Stimulated activated CD8-positive, alpha-beta memory T cell treated with anti-CD3 and anti-CD28 coated beads, Interleukin-15, amount 100 ng/mL, for 1 hour (primary cell): Measurements from ENCODE around the gene SEC16A.
"Not testable (repeated sequence)": the region's sequence is repeated elsewhere in the genome, so short reads cannot be mapped to it uniquely, and the experiment has no call there.

Source experiments
- DNase-seq: peaks from one replicate; pipeline ENCODE4 v3.0.0-alpha.2; 2020; ENCODE audit warnings: low read depth

Gene SEC16A

DNA sequence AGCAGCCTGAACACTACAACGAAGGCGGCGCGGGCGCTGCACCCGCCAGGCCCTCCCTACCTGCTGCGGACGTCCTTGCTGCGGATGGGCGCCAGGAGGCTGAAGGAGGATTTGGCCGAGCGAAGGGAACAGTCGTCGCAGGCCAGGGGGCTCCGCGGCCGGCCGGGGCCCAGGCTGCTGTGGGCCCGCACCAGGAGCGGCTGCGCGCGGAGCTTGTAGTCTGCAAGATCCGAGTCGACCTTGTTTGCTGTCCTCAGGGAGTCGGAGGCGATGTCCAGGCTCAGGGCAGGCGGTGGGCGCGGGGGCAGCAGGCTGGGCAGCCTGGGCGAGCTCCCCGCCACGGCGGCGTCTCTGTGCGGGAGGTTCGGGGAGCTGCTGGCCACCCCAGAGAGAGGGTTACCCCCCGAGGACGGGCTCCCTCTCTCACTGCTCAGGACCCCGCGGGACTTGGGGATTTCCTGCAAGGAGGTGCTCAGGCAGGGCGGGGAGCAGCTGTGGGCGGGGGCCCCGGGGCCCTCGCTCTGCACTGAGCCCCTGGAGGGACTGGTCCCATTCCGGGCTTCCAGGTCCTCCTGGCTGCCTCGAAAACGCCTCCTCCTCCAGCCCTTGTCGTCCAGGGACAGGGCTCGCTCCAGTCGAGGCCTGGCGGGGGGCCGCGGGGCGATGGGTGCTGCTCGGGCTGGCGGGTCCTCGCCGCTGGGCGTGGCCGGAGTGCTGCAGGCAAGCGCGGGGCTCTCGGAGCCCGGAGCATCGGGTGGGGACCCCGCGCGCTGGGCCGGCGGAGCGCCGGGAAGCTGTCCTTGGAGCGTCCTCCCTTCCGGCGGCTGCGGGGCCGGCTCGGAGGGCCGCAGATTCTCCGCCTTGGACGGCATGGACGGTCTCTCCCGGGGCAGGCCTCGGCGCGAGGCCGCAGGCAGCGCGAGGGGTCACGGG lies 44.0 kb downstream of the SEC16A start:
- DNase-seq = peak; percentile 18

DNA sequence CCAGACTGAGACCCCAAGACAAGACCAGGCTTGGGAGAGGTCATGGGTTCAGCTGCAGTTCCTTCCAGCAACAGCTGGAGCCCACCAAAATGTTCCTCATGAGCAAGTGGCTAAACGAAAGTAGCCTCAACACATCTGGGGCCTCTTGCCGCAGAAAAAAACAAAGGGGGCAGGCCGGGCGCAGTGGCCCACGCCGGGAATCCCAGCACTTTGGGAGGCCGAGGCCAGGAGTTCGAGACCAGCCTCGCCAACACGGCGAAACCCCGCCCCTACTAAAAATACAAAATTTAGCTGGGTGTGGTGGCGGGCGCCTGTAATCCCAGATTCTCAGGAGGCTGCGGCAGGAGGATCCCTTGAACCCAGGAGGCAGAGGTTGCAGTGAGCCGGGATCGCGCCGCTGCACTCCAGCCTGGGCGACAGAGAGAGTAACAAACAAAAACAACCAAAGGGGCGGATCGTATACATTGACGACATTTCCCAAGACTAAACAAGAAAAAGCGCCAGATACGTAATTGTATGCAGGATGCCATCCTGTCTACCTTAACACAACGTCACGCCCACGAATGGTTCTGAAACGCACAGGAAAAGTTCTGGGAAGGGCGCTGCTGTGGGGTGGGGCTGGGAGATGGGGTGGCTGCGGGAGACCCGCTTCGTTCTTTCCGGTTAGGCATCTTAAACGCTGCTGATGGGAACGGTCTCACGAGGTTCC lies 44.8 kb downstream of the SEC16A start:
- DNase-seq = no peak

DNA sequence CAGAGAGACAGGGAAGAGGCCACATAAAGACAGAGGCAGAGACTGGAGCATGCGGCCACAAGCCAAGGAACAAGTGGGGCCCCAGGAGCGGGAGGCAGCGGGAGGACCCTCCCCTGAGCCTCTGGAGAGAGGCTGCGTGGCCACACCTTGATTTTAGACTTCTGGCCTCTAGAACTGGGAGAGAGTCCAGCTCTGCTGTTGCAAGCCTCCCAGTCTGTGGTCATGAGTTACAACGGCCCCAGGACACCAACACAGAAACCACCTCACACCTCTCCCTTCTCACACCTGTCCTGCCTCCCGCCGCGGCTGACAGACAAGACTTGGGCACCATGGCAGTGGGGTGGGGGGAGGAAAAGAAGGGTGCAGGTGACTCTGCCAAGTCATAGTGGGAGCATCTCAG lies 45.4 kb downstream of the SEC16A start:
- DNase-seq = no peak

DNA sequence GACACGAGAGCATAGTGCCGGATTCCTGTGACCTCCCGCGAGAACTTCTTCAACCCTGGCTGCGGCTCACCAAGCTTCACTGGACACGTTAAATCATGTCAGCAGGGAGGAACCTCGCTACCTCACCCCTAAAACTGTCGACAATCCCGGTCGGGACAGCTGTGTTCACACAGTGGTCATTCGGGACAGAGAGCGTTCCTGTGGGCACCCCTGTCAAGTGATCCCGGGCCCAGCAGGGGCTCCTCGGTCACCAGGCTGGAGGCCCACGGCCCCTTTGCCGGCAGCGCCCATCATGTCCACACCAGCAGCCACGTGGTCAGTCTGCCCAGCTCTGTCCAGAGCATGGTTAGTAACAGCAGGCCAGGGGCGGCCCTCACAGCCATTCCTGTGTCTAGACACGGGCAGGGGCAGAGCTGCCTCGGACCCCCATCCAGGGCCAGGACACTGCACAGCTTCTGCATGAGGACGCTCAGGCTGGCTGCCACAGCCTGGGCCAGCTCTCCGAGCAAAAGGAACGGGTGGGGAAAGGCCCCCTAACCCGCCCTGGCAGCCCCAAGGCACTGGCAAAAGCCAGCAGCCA lies 46.7 kb downstream of the SEC16A start:
- no peak for DNase-seq

DNA sequence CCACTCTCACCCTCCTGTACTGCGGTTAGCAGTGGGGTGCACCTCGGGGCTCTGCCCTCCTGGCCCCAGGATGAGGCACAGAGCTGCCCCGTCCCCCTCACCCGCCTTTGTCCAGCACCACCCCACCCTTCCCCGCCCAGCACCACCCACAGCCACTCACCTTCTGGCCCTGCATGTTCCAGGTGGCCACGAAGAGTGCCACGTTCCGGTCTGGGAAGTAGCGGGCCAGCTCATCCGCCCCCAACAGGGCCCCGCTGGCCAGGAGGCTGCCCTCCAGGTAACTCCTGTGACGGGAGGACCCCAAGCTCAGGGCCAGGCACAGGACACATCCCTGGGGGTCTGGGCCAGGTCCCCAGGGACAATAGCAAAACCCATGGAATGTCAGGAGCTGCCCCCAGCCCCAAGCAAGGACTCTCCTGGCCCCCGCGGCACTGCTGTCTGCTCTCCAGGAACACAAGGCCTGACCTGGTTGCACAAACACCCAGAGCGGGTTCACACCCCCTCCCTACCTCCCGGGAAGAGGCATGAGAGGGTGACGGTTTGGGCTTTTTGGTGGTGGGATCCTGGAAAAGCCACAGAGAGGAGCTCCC lies 48.2 kb downstream of the SEC16A start:
- no peak for DNase-seq

DNA sequence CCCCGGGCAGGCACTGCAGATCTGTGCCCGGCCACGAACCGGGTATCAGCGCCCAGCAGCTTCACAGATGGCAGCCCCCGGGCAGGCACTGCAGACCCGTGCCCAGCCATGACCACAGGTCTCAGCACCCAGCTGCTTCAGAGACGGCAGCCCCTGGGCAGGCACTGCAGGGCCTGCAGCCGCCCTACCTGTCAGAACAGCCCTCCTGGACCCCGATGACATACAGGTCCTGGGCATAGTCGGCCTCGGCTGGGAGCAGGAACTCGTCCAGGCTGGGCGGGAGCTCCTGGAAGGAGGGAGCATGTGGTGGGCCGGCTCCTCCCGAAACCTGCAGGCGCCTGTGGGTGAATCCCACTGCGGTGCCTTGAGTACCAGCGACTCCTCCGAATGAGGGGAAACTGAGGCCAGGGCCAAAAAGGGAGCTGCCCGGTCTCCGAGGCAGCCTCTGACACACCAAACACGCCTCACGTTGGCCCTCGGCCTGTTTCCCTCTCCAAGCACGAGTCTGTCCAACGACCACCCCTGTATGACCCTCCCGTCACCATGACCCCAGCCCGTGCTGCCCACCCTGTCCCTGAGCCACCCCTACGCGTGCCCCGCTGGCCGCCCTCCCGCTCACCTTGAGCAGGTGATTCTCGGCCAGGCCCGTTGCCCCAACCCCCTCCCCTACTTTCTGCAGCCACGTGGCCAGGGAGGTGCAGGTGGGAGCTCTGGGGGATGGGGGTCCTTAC lies 48.8 kb downstream of the SEC16A start:
- no peak for DNase-seq

DNA sequence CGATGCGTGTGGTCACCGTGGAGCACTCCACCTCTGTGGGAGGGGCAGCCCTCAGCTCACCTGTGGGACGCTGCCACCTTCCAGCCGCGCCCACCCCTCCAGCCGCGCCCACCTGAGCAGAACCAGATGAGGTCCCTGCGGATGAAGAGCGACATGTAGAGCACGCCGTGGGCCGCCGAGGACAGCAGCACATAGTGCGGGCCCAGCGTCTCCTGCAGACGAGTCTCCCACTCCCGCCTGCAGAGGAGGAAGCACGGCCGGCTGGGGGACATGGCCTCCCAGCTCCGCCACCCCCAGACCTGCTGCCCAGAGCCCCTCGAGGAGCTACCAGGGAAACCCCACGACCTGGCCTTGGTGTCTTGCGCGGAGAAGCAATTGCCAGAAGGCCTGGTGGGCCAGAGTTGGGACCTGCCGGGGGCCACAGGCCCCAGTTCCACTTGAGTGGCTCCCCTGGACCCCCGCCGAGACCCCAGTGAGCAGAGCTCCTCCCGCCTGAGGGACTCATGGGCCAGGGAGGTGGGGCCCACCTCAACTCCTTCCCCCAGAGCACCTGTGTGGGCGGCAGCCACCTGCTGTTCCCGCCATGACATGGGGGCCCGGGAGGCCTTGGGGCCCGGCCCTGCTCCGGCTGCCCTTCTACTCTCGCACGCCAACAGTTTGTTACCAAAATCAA lies 49.7 kb downstream of the SEC16A start:
- DNase-seq = no peak

DNA sequence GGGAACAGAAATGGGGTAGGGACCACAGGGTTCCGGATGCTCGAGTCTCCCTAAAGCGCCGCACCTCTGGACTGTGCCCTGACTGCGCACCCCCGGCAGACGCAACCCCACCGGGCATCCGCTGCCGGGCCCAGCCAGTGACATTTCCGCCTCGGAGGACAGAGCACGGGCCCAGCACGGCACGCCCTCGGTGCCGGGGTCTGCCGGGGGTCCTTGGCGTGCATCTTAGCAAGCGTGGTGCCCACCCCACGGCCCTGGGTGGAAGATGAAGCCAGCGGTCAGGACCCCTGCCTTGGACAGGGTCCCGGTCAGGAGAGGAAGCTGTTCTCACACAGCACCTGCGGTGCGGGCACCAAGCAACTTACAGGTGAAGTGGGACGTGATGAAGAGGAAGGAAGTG lies 50.2 kb downstream of the SEC16A start:
- DNase-seq = no peak

DNA sequence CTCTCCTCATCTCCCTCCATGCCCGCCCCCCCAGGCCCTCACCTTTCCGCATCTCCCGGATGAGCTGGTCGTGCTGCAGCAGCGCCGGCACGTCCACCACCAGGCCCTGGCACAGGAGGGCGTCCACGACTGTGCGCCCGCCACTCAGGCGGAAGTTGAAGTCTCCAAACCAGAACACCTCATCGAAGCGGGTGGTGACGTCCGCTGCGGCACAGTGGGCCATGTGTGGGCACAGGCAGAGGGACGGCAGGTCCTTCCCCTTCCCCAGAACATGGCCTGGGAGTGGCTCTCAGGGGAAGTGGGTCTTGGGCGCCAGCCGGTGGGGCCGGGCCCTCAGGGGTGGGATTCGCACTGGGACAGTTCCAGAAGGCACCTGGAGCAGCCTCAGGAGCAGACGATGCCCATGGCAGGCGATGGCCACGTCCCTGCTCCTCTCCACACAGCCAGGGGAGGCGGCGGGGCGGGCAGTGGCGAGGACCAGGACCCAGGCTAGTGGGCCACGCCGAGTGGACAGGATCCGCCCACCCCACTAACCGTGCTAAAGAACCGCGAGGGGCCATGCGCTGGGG lies 51.0 kb downstream of the SEC16A start:
- DNase-seq = no peak

DNA sequence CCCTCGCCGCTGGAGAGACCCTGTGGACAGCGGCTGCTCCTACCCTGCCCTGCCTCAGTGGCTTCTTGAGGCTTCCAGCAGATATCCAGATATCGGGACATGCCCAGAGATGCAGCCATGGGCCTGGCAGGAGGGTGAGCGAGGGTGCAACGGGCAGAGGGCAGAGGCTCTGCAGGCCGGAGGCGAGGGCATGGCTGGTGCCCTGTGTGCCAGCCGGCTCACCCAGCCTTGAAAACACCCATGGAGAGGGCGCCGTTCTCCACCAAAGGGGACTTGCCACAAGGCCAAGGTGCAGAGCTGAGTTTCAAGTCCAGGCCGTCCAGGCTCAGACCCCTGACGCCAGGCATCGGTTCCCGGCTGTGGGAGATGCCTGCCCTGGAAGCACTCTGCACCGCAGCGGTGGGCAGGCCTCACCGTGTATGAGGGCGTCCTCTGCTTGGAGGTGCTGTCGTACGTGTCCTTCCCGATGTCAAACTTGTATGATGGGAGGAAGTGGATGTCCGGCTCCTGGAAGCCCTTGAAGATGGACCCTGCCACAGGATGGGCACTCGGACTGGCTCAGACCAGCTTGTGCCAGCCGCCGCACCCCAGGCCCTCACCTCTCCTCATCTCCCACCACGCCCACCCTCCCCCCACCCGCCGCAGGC lies 52.1 kb downstream of the SEC16A start:
- no peak for DNase-seq

DNA sequence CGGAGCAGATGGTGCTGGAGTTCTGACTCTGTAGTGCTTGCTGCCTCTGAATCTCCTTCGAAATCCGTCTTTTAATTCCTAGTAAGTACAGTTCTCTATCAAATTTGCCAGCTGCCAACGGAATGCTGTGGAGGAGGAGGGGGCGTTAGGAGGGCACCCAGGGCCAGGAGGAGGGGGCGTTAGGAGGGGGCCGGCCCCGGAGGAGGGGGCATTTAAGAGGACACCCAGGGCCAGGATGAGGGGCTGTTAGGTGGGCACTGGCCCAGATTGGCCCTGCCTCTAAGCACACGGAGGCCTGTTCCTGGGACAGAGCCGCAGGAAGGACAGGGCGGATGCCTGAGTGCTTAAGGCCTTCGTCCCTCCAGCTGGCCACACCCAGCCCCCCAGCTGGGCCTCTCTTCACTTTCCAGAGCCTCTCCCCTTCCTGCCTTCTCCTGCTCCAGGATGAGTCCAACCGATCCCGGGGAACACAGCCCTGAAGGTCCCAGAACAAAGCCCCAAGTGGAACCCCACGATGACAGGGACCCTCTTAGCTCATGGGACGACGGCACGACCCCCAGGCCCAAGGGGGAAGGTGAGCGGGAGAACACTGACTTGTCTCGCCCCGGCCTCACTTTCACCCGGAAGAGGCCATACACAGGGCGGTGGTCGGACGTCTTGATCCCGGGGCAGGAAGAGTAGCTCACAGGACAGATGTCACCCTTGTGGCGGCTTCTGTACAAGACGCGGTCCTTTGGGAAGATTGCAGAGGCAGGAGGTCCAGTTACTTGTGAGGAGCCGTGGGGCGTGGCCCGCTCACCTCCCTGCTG lies 53.0 kb downstream of the SEC16A start:
- DNase-seq = no peak

DNA sequence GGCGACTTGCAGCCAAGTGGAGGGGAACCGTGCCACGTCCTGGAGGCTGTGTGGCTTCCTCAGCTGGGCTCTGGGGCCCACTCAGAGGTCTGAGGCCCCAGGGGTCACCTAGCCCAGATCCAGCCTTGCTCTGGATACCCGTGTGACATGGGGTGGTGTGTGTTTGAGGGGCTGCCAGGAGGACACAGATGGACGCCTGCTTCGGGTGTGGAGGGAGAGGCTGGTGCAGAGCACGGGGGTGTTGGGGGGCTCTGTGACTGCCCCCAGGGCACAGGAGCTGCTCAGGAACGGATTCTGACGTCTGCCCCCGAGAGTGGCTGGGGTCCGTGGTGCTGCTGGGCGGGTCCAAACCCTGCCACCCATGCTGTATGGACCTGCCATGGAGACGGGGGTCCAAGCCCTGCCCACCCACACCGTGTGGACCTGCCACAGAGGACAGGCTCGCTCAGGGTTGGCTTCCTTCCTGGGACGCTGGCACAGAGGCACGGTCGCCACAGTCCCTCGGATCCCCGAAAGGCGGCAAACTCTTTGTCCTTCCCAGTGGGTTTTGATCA lies 53.7 kb downstream of the SEC16A start:
- DNase-seq = no peak

DNA sequence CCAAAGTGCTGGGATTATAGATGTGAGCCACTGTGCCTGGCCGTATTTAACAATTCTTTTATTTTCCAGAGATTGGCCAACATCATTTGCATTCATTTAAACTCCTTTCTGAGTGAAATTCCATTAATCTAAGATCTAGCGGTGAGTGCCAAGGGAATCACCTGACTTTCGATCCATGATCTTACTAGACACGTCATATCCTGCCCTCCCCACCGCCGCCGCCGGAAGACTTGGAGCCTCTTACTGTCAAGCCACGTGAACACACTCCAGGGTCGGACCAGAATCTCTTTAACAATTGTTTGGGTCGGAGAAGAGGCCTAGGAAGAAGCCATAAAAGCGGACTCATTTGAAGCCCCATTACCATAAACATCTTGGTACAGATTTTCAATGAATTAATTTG lies 56.1 kb downstream of the SEC16A start:
- no peak for DNase-seq

DNA sequence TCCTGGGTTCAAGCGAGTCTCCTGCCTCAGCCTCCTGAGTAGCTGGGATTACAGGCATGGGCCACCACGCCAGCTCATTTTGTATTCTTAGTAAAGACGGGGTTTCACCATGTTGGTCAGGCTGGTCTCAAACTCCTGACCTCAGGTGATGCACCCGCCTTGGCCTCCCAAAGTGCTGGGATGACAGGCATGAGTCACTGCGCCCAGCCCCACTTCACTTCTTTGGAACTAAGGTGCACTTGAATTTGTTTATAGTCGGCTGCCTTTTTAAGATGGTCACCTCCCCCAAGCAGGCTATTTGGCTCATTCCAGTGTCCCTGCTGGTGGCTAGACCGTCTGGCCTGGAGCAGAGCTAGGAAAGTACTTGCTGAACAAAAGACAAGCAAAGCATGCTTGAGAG lies 57.5 kb downstream of the SEC16A start:
- DNase-seq = not testable (repeated sequence)

DNA sequence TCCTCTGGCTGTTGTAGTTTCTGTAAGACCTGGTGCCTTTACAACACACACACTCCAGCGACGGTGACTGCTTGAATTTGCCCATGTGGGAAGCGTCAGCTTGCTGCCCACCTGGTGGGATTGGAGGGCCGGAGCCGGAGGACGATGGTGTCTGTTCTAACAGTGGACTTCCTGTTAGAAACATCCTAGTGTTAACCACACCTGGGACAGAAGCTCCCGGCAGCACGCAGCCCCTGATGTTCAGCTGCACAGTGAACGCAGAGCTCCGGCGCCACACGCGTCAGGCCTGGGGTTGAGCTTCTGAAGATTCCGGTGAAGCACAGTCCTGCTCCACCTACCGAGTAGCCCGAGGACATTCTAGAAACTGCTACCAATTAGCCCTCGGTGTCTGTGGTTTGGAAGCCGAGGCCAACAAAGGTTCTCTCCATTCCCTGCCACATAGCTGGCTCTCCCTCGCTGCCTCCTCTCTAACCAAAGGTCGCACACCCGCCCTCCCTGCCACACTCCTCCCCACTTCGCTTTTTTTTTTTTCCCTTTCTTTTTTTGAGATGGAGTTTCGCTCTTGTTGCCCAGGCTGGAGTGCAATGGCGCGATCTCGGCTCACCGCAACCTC lies 58.0 kb downstream of the SEC16A start:
- DNase-seq = no peak

DNA sequence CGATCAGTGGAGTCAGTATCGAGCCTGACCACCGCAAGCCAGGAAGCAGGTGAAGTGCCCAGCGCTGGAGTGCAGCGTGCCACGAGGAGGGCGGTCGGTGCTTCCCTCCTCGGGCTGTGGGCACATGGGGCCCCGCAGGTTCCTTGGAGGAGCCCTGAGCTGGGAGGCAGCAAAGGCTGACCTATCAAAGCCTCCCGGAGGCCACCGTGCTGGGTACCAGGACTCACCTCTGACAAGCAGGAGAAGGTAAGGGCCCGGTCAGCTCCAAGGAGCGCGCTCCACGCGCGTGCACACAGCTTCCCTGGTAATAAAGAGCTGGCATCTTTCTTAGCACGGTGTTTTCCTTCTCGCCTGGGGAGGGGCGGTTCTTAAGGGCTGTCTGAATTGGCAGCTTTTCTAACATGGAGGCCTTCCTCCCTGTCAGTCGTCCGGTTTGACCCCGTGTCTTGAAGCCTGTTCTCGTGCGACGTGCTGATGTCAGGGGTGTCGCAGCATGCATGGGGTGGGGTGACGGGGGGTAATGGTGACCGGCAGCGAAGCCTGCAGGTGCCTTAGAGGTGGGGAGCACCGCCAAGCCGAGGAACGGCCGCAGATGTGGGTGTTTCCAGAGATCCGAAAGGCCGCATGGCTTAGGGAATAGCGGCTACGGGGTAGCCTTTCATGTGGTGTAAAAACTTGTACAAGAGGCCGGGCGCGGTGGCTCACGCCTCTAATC lies 59.3 kb downstream of the SEC16A start:
- no peak for DNase-seq

DNA sequence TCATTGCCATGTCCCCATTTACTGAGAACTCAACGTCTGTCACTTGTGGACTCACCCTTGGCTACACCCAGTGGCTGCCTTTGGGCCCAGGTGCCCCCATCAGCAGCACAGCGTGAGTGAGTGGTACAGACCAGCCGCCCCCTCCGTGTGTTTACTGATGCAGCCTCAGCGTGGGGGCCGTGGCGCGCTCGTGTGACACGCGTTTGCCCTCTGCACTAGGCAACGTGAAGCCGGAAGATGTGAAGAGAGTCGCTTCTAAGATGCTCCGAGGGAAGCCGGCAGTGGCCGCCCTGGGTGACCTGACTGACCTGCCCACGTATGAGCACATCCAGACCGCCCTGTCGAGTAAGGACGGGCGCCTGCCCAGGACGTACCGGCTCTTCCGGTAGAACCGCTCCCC lies 60.0 kb downstream of the SEC16A start:
- no peak for DNase-seq

DNA sequence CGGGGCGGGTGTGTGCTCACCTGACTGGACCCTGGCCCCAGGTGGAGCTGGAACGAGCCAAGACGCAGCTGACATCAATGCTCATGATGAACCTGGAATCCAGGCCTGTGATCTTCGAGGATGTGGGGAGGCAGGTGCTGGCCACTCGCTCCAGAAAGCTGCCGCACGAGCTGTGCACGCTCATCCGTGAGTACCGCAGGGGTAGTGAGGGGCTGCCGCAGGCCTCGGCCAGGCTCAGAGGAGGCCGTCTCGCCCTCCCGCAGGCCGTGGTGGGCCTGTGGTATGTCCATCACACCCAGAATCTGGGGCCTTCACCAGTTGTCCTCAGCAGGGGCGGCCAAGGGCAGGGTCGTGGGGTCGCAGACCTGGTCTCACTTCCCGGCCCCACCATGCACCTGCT lies 61.0 kb downstream of the SEC16A start:
- no peak for DNase-seq
